Activated CD8-positive, alpha-beta T cell treated with anti-CD3 and anti-CD28 coated beads for 36 hours (primary cell): ENCODE data around the gene HMCN2. TPM values are rescaled to one million over a fixed set of nuclear protein-coding genes. Genes with fewer than 3 reads are reported as not detected.
"Not testable (repeated sequence)": the region's sequence is repeated elsewhere in the genome, so short reads cannot be mapped to it uniquely, and the experiment has no call there.

Source experiments
- ATAC-seq: fragments of 200-7000 bp; cut with Tn5 transposase; one replicate; pipeline ENCODE4 v1.10.0; 2021; ENCODE audit warnings: mild to moderate bottlenecking, moderate library complexity
- CTCF ChIA-PET: fragments of 350-600 bp; sonication (Branson Sonifier 250); formaldehyde crosslinking; loops from one replicate; lab custom pipeline; 2021; ENCODE audit warnings: antibody characterized with exemption; lab: Charles Lee
- POLR2A ChIA-PET: fragments of 350-600 bp; sonication (Branson Sonifier 250); formaldehyde crosslinking; loops from one replicate; lab custom pipeline; 2021; ENCODE audit warnings: antibody characterized with exemption; lab: Charles Lee
- DNase-seq: peaks from one replicate; pipeline ENCODE4 v3.0.0-alpha.2; 2020
- H3K27ac Mint-ChIP-seq: one replicate; pipeline ENCODE4 v1.8.0; 2021; ENCODE audit warnings: mild to moderate bottlenecking, mixed read lengths
- H3K27me3 Mint-ChIP-seq: one replicate; pipeline ENCODE4 v1.8.0; 2021; ENCODE audit warnings: mixed read lengths
- H3K36me3 Mint-ChIP-seq: one replicate; pipeline ENCODE4 v1.8.0; 2021; ENCODE audit warnings: low read depth, mixed read lengths
- H3K4me1 Mint-ChIP-seq: one replicate; pipeline ENCODE4 v1.8.0; 2021; ENCODE audit warnings: low read depth, mixed read lengths
- H3K4me3 Mint-ChIP-seq: one replicate; pipeline ENCODE4 v1.8.0; 2021; ENCODE audit warnings: mild to moderate bottlenecking, moderate library complexity, mixed read lengths
- H3K9me3 Mint-ChIP-seq: one replicate; pipeline ENCODE4 v1.8.0; 2021; ENCODE audit warnings: mixed read lengths
- intact Hi-C: fragments of 100-400 bp; cut with micrococcal nuclease; formaldehyde crosslinking; loops from one replicate; pipeline ENCODE4 v1.10.0; 2022
- total RNA-seq, 2 experiments: library from RNA; stranded (reverse); gene quantifications; one replicate each; pipeline ENCODE4 v1.2.3, GENCODE V29; 2021
- TF ChIP-seq, protein P1 (sequence below): fragments of 200-600 bp; IDR thresholded peaks from one replicate; pipeline ENCODE4 v1.8.0; 2022; ENCODE audit warnings: antibody characterized with exemption, mild to moderate bottlenecking

Gene HMCN2
- total RNA-seq, 2 experiments from 2014 or later, result not detected

- peaks cover 9% of the 10 kb centered on the region for H3K27me3 Mint-ChIP-seq
These were observed 72.3 kb downstream of the HMCN2 start for GRCh38 chr9:130337784-130338380.

DNA sequence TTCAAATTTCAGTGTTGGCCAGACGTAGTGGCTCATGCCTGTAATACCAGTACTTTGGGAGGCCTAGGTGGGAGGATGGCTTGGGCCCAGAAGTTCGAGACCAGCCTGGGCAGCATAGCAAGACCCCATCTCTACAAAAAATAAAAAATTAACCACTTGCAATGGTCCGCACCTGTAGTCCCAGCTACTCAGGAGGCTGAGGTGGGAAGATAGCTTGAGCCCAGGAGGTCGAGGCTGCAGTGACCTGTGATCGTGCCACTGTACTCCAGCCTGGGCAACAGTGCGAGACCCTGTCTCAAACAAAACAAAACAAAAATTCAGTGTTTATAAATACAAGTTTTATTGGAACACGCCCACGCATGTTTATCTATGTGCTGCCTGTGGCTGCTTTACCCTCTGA is 73.3 kb downstream of the HMCN2 start:
- intact Hi-C loops, H3K9me3 Mint-ChIP-seq, H3K4me3 Mint-ChIP-seq: not testable (repeated sequence)

More at GRCh38 chr9:130337784-130338380, 72.3 kb downstream of the HMCN2 start:
- Mint-ChIP-seq H3K9me3 (no peaks in the 10 kb centered on the region), H3K4me3 (no peak overlapping the region), H3K27ac (no peak overlapping the region), H3K36me3 (no peaks in the 10 kb centered on the region), H3K4me1 (peaks cover 2% of the 10 kb centered on the region)
- DNase-seq (no peak), ATAC-seq (no peak)
- TF ChIP-seq, protein P1, sequence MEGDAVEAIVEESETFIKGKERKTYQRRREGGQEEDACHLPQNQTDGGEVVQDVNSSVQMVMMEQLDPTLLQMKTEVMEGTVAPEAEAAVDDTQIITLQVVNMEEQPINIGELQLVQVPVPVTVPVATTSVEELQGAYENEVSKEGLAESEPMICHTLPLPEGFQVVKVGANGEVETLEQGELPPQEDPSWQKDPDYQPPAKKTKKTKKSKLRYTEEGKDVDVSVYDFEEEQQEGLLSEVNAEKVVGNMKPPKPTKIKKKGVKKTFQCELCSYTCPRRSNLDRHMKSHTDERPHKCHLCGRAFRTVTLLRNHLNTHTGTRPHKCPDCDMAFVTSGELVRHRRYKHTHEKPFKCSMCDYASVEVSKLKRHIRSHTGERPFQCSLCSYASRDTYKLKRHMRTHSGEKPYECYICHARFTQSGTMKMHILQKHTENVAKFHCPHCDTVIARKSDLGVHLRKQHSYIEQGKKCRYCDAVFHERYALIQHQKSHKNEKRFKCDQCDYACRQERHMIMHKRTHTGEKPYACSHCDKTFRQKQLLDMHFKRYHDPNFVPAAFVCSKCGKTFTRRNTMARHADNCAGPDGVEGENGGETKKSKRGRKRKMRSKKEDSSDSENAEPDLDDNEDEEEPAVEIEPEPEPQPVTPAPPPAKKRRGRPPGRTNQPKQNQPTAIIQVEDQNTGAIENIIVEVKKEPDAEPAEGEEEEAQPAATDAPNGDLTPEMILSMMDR, result no peak
- intact Hi-C loops, result no loop called here
- ChIA-PET POLR2A (no interaction called here), CTCF (no interaction called here)

GRCh38 chr9:130339306-130339705 is 73.7 kb downstream of the HMCN2 start:
- Mint-ChIP-seq H3K27ac (no peak overlapping the region), H3K27me3 (peaks cover 1% of the 10 kb centered on the region), H3K9me3 (no peaks in the 10 kb centered on the region), H3K4me1 (peaks cover 2% of the 10 kb centered on the region), H3K36me3 (no peaks in the 10 kb centered on the region), H3K4me3 (no peak overlapping the region)
- intact Hi-C loops, result no loop called here
- CTCF ChIA-PET, result interaction anchor here (1.0 kb wide), 1 partner anchor 232 kb away, joined by 3 read pairs; no protein-coding TSS in a partner anchor
- DNase-seq (no peak), ATAC-seq (no peak)
- TF ChIP-seq, protein P1, result no peak
- POLR2A ChIA-PET, result no interaction called here

More for the DNA sequence above, 73.3 kb downstream of the HMCN2 start:
- H3K27me3 Mint-ChIP-seq, POLR2A ChIA-PET, DNase-seq, ATAC-seq, H3K36me3 Mint-ChIP-seq, H3K4me1 Mint-ChIP-seq, H3K27ac Mint-ChIP-seq: not testable (repeated sequence)
- CTCF ChIA-PET, result interaction anchor here (1.0 kb wide), 1 partner anchor 231 kb away, joined by 3 read pairs; no protein-coding TSS in a partner anchor

- no peak overlapping the region for H3K27ac Mint-ChIP-seq
- intact Hi-C loops, result no loop called here
- H3K4me1 Mint-ChIP-seq, result peaks cover 2% of the 10 kb centered on the region
- peaks cover 1% of the 10 kb centered on the region for H3K27me3 Mint-ChIP-seq
- TF ChIP-seq, protein P1, result no peak
- no peak overlapping the region for H3K4me3 Mint-ChIP-seq
- ChIA-PET CTCF (interaction anchor here (1.0 kb wide), 2 partner anchors 12 to 233 kb away, joined by 3 read pairs; no protein-coding TSS in a partner anchor), POLR2A (no interaction called here)
- H3K9me3 Mint-ChIP-seq, result no peaks in the 10 kb centered on the region
- no peaks in the 10 kb centered on the region for H3K36me3 Mint-ChIP-seq
- DNase-seq (no peak), ATAC-seq (no peak)
These were observed 74.5 kb downstream of the HMCN2 start for GRCh38 chr9:130340011-130340410.

DNA sequence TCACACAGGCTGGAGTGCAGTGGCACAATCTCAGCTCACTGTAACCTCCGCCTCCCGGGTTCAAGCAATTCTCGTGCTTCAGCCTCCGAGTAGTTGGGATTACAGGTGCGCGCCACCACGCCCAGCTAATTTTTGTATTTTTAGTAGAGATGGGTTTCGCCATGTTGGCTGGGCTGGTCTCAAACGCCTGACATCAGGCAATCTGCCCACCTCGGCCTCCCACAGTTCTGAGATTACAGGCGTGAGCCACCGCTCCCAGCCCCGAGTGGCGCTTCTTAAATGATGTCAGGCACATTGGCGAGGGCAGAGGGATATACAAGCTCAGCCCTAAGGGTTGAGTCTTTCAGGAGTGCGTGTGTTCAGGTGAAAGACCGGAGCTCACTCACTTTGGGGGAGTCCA is 75.0 kb downstream of the HMCN2 start:
- not testable (repeated sequence) for H3K4me1 Mint-ChIP-seq, H3K9me3 Mint-ChIP-seq

DNA sequence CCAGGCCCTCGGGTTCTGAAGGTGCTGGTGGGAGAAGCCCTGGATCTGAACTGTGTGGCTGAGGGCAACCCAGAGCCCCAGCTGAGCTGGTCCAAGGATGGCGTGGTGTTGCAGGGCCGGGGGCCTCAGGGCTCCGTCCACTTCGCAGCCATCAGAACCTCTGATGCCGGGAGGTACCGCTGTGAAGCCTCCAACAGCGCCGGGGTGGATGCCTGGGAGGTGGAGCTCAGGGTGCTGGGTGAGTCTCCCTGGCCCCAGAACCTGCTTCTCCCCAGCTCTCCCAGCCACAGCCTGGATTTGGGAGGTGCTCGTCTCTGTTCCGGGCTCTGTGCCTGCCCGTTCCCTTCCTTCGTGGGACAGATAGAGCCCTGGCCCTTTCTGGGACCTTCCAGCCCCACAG is 75.6 kb downstream of the HMCN2 start:
- ChIA-PET CTCF (interaction anchor here (1.0 to 1.3 kb wide), 2 partner anchors 13 to 657 kb away, joined by 3 read pairs; no protein-coding TSS in a partner anchor), POLR2A (interaction anchor here (0.8 kb wide), 1 partner anchor 35 kb away, joined by 3 read pairs; no protein-coding TSS in a partner anchor)
- Mint-ChIP-seq H3K36me3 (no peaks in the 10 kb centered on the region), H3K27ac (no peak overlapping the region), H3K27me3 (no peaks in the 10 kb centered on the region), H3K4me1 (peaks cover 2% of the 10 kb centered on the region), H3K4me3 (no peak overlapping the region), H3K9me3 (no peaks in the 10 kb centered on the region)
- intact Hi-C loops, result no loop called here
- ATAC-seq (no peak), DNase-seq (no peak)
- TF ChIP-seq, protein P1, result no peak

More for the DNA sequence above, 75.0 kb downstream of the HMCN2 start:
- intact Hi-C loops, ATAC-seq, DNase-seq, H3K27ac Mint-ChIP-seq, H3K36me3 Mint-ChIP-seq, H3K4me3 Mint-ChIP-seq, H3K27me3 Mint-ChIP-seq: not testable (repeated sequence)
- ChIA-PET POLR2A (interaction anchor here (0.8 kb wide), 1 partner anchor 35 kb away, joined by 3 read pairs; no protein-coding TSS in a partner anchor), CTCF (interaction anchor here (1.0 to 1.3 kb wide), 2 partner anchors 12 to 658 kb away, joined by 3 read pairs; no protein-coding TSS in a partner anchor)
